Activated naive CD4-positive, alpha-beta T cell treated with anti-CD3 and anti-CD28 coated beads, Interleukin-2, amount 50 U/mL, for 24 hours (primary cell): ENCODE results near the gene ARHGEF38.
"Not testable (repeated sequence)": the region's sequence is repeated elsewhere in the genome, so short reads cannot be mapped to it uniquely, and the experiment has no call there.

Experiments used
- H3K27ac Mint-ChIP-seq: one replicate; pipeline ENCODE4 v1.8.0; 2021; ENCODE audit warnings: mild to moderate bottlenecking, mixed read lengths
- H3K27me3 Mint-ChIP-seq: one replicate; pipeline ENCODE4 v1.8.0; 2021; ENCODE audit warnings: mixed read lengths
- H3K36me3 Mint-ChIP-seq: one replicate; pipeline ENCODE4 v1.8.0; 2021; ENCODE audit warnings: mixed read lengths
- H3K4me1 Mint-ChIP-seq: one replicate; pipeline ENCODE4 v1.8.0; 2021; ENCODE audit warnings: mixed read lengths
- H3K4me3 Mint-ChIP-seq: one replicate; pipeline ENCODE4 v1.8.0; 2021; ENCODE audit warnings: mild to moderate bottlenecking, mixed read lengths
- H3K9me3 Mint-ChIP-seq: one replicate; pipeline ENCODE4 v1.8.0; 2021; ENCODE audit warnings: mixed read lengths

ARHGEF38 gene

DNA sequence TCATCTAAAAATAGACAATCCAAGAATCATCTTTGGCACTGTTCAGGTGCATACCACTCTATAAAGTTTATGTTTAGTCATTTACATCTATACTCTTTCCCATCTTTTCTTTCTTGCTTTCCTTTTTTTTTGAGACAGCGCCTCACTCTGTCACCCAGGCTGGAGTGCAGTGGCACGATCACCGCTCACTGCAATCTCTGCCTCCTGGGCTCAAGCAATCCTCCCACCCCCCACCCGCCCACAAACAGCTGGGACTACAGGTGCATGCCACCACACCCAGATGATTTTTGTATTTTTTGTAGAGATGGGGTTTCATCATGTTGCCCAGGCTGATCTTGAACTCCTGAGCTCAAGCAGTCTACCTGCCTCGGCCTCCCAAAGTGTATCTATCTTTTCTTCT lies 142.4 kb downstream of the ARHGEF38 start:
- not testable (repeated sequence) for H3K27ac Mint-ChIP-seq, H3K4me1 Mint-ChIP-seq, H3K27me3 Mint-ChIP-seq, H3K4me3 Mint-ChIP-seq, H3K9me3 Mint-ChIP-seq
- H3K36me3 Mint-ChIP-seq, result peaks cover 21% of the 10 kb centered on the region

DNA sequence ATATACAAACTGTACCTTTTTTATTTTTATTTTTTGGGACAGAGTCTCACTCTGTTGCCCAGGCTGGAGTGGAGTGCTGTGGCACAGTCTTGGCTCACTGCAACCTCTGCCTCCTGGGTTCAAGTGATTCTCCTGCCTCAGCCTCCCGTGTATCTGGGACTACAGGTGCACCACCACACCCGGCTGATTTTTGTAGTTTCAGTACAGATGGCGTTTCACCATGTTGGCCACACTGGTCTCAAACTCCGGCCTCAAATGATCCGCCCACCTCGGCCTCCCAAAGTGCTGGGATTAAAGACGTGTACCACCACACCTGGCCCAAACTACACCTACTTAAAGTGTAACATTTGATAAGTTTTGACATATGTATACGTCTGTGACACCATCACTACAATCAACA lies 143.4 kb downstream of the ARHGEF38 start:
- H3K4me3 Mint-ChIP-seq, H3K9me3 Mint-ChIP-seq, H3K27me3 Mint-ChIP-seq, H3K27ac Mint-ChIP-seq: not testable (repeated sequence)
- Mint-ChIP-seq H3K4me1 (peaks cover 12% of the 10 kb centered on the region), H3K36me3 (peaks cover 15% of the 10 kb centered on the region)

DNA sequence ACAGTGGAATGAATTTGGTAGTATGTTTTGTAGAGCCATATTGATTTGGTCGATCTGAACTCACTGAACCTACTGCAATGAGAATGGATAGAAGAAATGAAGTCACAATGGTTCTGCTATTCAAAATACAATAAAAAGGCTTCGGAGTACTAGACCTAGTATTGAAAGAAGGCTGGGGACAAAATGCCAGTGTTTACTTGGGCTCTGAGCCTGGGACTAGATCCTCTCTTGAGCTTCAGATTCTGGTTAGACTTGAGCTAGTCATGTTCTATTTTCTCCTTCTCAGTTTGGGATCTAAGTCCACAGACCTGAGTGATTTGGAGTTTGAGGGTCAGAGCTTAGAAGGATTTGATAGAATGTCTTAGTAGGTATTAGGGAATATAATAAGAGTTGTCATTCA lies 146.2 kb downstream of the ARHGEF38 start:
- Mint-ChIP-seq H3K27me3 (no peaks in the 10 kb centered on the region), H3K36me3 (peaks cover 12% of the 10 kb centered on the region), H3K9me3 (no peaks in the 10 kb centered on the region), H3K4me1 (peaks cover 14% of the 10 kb centered on the region), H3K27ac (no peak overlapping the region), H3K4me3 (no peak overlapping the region)

DNA sequence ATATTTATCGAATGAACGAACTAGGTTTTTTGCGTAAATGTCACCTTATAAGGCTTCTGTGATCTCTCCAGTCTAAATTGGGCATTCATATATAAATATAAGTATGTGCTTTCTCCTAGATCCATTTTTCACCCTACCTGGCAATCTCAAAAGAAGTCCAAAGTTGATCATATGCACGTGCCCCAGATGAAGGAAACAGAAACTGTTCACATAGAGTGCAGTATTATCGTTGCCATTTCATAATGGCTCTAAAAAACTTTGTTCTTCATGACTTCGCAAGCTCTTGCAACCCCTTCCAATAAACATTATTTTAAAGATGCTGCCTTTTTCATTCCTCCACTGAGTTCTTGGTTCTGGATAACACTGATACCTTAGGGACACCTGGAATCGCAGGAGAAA lies 155.4 kb downstream of the ARHGEF38 start:
- H3K36me3 Mint-ChIP-seq, result no peaks in the 10 kb centered on the region
- H3K27me3 Mint-ChIP-seq, result no peaks in the 10 kb centered on the region
- no peaks in the 10 kb centered on the region for H3K9me3 Mint-ChIP-seq
- peak overlapping the region; percentile 99 for H3K4me3 Mint-ChIP-seq
- H3K4me1 Mint-ChIP-seq, result peaks cover 31% of the 10 kb centered on the region
- H3K27ac Mint-ChIP-seq, result no peak overlapping the region

DNA sequence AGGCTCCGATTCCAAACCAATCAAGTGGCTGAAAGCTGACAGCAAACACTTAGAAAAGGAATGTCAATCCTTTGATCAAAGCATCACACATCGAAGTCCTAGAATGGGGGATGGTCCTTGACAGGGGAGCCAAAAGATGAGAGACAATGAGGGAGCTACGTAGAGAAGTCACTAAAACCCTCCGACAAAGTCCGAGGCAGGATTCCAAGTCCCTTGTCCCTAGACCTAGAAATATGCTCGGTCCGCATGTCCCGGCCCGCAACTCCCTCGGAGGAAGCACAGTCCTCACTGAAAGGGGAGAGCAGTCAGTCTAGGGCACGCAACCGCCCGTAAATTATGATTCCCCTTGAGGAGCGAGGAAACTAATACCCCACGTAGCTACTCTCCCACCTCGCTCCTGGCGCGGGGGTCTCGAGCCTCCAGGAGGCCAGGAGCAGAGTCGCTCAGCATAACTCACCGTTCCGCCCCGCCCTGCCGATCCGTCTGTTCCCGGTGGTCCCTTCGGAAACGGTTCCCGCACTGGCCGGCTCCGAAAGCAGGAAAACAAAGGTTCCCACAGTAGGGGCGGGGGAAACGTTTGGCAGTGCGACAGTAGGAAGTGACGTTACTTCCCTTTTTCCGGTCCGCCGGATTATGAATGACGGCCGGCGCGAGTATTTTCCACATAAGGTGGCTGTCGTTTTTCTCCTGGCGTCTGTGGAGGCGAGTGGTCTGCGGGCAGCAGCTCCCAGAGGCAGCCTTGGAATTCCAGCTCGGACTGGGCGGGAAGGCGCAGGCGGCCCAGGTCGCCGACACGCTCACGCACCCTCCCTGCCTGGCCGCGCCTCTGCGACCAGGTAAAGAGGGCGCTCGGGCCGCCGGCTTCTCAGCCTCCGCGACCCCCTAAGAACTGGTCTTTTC lies 156.0 kb downstream of the ARHGEF38 start, which contains the start of the genes GSTCD and INTS12:
GSTCD (plus strand) TSS at position 604 of the 900 bp plus-strand sequence. CDS start 8,830 bp downstream, outside the sequence.
INTS12 (minus strand) TSS at position 509 of the 900 bp plus-strand sequence. CDS start 8,684 bp downstream, outside the sequence.
- Mint-ChIP-seq H3K4me3 (peak within 1 kb of the TSS; percentile 99), H3K9me3 (no peaks in the 10 kb centered on the region), H3K27ac (peak within 1 kb of the TSS; percentile 97), H3K36me3 (no peaks in the 10 kb centered on the region), H3K27me3 (no peaks in the 10 kb centered on the region), H3K4me1 (peaks cover 31% of the 10 kb centered on the region)

DNA sequence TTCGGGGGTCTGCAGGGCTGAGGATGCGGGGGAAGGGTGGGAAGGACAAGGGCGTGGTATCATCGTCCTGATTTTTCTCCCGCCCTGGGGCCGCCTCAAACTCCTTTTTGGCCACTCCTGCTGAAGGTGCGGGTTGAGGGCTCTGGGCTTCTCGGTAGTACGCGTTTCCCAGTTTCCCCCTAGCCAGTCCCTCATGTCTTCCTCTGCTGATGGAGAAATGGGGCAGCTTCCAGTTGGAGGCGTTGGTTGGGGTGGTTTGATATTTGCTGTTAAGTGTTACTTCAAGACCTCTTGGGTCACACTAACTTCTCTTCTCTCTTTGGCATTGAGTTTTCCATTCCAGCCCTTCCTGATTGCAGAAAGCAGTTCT lies 156.6 kb downstream of the ARHGEF38 start:
- Mint-ChIP-seq H3K27me3 (no peaks in the 10 kb centered on the region), H3K4me1 (peaks cover 31% of the 10 kb centered on the region)

DNA sequence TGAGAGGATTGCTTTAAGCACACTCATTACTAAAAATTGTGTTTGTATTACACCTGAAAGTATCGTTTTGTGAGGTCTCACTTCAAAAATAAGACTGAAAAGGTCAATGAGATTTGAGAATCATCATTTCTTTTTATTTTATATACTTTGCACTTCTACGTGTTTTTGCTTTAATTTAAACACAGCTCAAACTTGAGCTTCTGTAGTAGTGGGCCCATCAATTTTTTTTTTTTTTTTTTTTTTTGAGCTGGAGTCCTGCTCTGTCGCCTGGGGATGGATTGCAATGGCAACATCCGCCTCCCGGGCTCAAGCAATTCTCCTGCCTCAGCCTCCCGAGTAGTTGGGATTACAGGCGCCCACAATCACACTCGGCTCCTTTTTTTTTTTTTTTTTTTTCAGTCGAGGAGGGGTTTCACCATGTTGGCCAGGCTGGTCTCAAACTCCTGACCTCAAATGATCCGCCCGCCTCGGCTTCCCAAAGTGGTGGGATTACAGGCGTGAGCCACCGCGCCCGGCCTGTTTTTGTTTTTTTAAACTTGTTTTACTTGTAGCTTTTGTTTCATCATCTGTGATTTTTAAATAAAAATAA lies 157.7 kb downstream of the ARHGEF38 start:
- H3K36me3 Mint-ChIP-seq, result no peaks in the 10 kb centered on the region
- H3K27ac Mint-ChIP-seq, result no peak overlapping the region
- H3K27me3 Mint-ChIP-seq, result no peaks in the 10 kb centered on the region
- peak overlapping the region; percentile 99 for H3K4me3 Mint-ChIP-seq
- peaks cover 31% of the 10 kb centered on the region for H3K4me1 Mint-ChIP-seq
- H3K9me3 Mint-ChIP-seq, result no peaks in the 10 kb centered on the region

More for the DNA sequence above, 156.6 kb downstream of the ARHGEF38 start:
- Mint-ChIP-seq H3K9me3 (no peaks in the 10 kb centered on the region), H3K4me3 (peak overlapping the region; percentile 99), H3K27ac (peak overlapping the region; percentile 86), H3K36me3 (no peaks in the 10 kb centered on the region)

DNA sequence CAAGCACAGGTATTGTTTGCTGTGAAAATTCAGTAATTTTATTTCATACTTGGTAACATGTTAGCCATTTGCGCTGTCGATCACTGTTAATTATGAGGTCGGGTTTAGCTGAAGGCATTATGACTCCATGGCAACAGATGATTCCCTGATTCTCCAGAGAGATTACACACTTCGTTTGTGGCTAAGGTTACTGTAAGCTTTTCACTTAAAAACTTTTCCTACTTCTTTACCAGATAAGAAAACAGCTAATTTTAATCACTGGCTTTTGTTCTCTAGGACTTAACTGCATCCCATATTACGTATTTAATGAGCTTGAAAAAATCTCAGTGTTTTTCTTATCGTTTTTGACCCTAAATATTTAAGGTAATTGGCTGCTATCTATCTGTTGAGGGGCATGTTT lies 158.3 kb downstream of the ARHGEF38 start:
- Mint-ChIP-seq H3K36me3 (no peaks in the 10 kb centered on the region), H3K4me1 (peaks cover 28% of the 10 kb centered on the region), H3K27ac (no peak overlapping the region), H3K27me3 (no peaks in the 10 kb centered on the region), H3K9me3 (no peaks in the 10 kb centered on the region), H3K4me3 (no peak overlapping the region)

DNA sequence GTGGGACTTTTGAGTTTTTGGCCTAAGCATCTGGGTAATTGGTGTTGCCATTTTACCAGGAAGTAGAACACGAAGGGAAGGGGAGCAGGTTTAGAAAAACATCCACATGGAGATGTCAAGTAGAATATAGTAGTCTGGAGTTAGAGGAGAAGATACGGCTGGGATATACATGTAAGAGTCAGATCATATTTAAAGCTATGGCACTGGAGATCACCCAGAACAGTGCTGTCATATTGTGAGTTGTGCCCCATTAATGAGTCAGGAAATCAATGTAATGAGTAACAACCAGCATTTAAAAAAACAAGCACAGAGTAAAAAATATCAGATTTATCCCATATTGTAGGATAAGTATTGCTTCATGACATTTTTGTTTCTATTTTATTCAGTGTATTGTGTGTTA lies 160.3 kb downstream of the ARHGEF38 start:
- Mint-ChIP-seq H3K27me3 (no peaks in the 10 kb centered on the region), H3K27ac (no peak overlapping the region), H3K36me3 (no peaks in the 10 kb centered on the region), H3K4me3 (no peak overlapping the region), H3K9me3 (no peaks in the 10 kb centered on the region), H3K4me1 (peaks cover 12% of the 10 kb centered on the region)

DNA sequence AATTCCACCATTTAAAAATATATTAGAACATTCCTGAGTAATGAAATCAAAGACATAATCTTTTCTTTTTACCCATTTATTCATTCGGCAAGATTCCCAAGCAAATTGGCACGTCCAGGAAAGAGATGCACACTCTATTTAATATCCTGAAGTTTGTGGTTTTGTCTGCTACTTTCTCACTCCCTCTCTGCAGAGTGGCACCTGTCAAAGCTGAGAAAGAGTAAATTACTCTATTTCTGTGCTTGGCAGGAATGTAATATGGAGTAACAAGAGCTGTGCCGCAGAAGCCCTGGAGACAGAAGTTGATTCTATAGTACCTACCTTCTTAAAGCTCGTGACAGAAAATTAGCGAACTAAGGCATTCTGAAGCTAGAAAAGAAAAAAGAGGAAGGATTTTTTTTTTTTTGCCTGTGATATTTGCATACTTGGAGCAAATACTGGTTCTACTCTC lies 161.7 kb downstream of the ARHGEF38 start:
- H3K4me3 Mint-ChIP-seq, result no peak overlapping the region

DNA sequence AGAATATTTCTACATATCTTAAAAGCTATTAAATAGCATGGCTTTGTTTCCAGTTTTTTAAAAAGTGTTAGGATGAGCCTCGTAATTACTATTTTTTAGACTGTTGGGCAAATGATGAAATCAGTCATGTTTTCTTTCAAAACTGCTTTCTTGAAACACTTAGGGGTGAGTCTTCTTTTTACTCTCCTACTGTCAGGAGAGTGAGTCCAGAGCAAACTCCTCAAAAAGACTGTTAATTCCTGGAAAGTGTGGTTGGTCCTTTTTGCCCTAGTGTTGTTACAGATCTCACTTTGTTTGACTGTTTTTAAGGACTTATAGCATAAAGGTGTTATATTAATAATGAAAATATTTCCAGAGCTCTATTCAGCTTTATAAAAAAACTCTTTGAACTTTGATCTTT lies 162.5 kb downstream of the ARHGEF38 start:
- Mint-ChIP-seq H3K27ac (no peak overlapping the region), H3K4me3 (no peak overlapping the region), H3K36me3 (peaks cover 2% of the 10 kb centered on the region), H3K27me3 (no peaks in the 10 kb centered on the region), H3K9me3 (no peaks in the 10 kb centered on the region), H3K4me1 (peaks cover 5% of the 10 kb centered on the region)

More for the DNA sequence above, 161.7 kb downstream of the ARHGEF38 start:
- H3K36me3 Mint-ChIP-seq, result no peaks in the 10 kb centered on the region
- no peaks in the 10 kb centered on the region for H3K9me3 Mint-ChIP-seq
- no peaks in the 10 kb centered on the region for H3K27me3 Mint-ChIP-seq
- peak overlapping the region; percentile 14 for H3K27ac Mint-ChIP-seq
- peaks cover 10% of the 10 kb centered on the region for H3K4me1 Mint-ChIP-seq

DNA sequence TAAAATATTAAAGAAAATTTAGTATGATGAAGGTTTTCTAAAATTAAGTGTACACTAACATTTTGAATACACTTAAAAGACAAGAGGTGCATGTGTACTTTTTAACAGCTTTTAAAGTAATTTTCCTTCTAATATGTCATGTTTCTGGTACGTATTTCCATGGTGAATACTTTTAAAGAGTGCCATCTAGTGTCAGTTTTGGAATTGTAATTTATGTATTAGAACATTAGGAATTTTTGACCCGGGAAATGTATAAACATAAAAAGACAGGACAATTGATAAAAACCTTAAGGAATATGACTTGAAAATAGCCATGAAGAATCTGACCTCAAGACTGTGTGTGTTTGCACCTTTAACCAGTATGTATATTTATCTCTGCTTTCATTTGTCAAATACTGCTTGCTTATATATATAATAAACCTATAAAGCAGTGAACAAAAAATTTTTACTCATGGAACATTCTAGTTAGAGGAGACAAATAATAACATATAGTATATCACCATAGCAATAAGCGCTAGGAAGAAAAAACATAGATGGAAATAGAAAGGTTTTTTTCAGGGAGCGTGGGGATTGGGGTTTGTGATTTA lies 163.4 kb downstream of the ARHGEF38 start:
- Mint-ChIP-seq H3K27me3 (no peaks in the 10 kb centered on the region), H3K36me3 (peaks cover 2% of the 10 kb centered on the region), H3K27ac (no peak overlapping the region), H3K4me1 (peaks cover 5% of the 10 kb centered on the region), H3K9me3 (no peaks in the 10 kb centered on the region), H3K4me3 (no peak overlapping the region)

DNA sequence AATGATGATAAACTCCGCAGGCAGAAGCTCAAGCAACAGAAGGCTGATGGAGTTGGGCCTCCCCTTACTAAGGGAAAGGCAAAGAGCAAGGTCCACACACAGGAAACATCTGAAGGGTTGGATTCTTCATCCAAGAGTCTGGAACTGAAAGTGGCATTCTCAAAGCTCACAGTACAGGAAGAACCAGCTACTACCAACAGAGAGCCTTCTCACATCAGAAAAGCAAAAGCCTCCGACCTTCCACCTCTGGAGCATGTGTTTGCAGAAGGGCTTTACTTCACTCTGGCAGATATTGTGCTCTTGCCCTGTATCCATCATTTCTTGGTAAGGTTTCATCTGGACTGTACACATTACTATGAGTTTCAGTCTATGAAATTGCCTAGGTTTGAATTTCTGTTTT lies 166.8 kb downstream of the ARHGEF38 start:
- Mint-ChIP-seq H3K36me3 (peaks cover 5% of the 10 kb centered on the region), H3K27ac (no peak overlapping the region), H3K27me3 (no peaks in the 10 kb centered on the region), H3K4me3 (no peak overlapping the region), H3K9me3 (no peaks in the 10 kb centered on the region), H3K4me1 (peaks cover 5% of the 10 kb centered on the region)

DNA sequence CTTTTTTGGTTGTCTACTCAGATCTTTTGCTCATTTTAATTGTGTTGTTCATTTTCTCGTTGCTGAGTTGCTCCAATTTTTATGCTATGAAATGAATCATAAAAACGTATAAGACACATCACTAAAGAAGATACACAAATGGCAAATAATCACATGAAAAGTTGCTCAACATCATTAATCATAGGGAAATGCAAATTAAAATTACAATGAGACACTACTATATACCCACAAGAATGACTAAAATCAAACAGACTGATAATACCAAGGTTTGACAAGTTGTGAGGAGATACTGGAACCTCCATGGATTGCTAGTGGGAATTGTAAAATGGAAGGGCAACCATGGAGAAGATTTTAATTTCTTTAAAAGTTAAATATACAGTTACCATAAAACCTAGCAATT lies 173.2 kb downstream of the ARHGEF38 start:
- Mint-ChIP-seq H3K4me1 (no peaks in the 10 kb centered on the region), H3K27ac (no peak overlapping the region), H3K4me3 (no peak overlapping the region), H3K27me3 (no peaks in the 10 kb centered on the region), H3K36me3 (peaks cover 19% of the 10 kb centered on the region), H3K9me3 (peaks cover 3% of the 10 kb centered on the region)

DNA sequence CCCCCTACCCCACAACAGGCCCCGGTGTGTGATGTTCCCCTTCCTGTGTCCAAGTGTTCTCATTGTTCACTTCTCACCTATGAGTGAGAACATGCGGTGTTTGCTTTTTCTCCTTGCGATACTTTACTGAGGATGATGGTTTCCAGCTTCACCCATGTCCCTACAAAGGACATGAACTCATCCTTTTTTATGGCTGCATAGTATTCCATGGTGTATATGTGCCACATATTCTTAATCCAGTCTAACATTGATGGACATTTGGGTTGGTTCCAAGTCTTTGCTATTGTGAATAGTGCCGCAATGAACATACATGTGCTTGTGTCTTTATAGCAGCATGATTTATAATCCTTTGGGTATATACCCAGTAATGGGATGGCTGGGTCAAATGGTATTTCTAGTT lies 177.5 kb downstream of the ARHGEF38 start:
- not testable (repeated sequence) for H3K27me3 Mint-ChIP-seq, H3K27ac Mint-ChIP-seq, H3K4me1 Mint-ChIP-seq, H3K4me3 Mint-ChIP-seq
- Mint-ChIP-seq H3K36me3 (peaks cover 41% of the 10 kb centered on the region), H3K9me3 (peaks cover 11% of the 10 kb centered on the region)
